ENCODE results near the gene ATXN7. TPM values are rescaled to one million over a fixed set of nuclear protein-coding genes. Genes with fewer than 3 reads are reported as not detected.

ATXN7 gene
- total RNA-seq, 2 experiments from 2014 or later = 15.2 to 35.2 TPM

GRCh38 chr3:63942528-63942927, 78.9 kb downstream of the ATXN7 start:
- Histone ChIP-seq H3K27ac (ENCODE audit: low read depth, low read length, poor library complexity, severe bottlenecking) (no peak overlapping the region), H3K9me3 (ENCODE audit: low read length) (no peaks in the 10 kb centered on the region), H2AFZ (ENCODE audit: low read length) (no peak overlapping the region), H3K36me3 (ENCODE audit: insufficient read depth, low read length) (peaks cover 58% of the 10 kb centered on the region), H3K9me2 (ENCODE audit: insufficient read depth, low read length) (no peaks in the 10 kb centered on the region), H3K4me1 (ENCODE audit: insufficient read depth, low read length, poor library complexity, severe bottlenecking) (peaks cover 10% of the 10 kb centered on the region), H4K20me1 (ENCODE audit: insufficient read depth, low read length) (peaks cover 4% of the 10 kb centered on the region; the same call in 1 of the 2 replicates), H3K4me3 (ENCODE audit: low read depth, low read length, poor library complexity, severe bottlenecking) (no peak overlapping the region), H3K4me2 (ENCODE audit: low read length) (no peak overlapping the region), H3K79me2 (ENCODE audit: insufficient read depth, low read depth, low read length) (peaks cover 20% of the 10 kb centered on the region; the same call in 1 of the 2 replicates)
- BruUV-seq (replicated peaks) = no TSS peak
- ChIA-PET CTCF (ENCODE audit: unreplicated experiment) (no interaction called here), POLR2A (no interaction called here)
- DNase-seq (ENCODE audit: low spot score) = no peak
- intact Hi-C loops (cut with micrococcal nuclease; ENCODE audit: unreplicated experiment) = no loop called here
- TF ChIP-seq, protein P1, sequence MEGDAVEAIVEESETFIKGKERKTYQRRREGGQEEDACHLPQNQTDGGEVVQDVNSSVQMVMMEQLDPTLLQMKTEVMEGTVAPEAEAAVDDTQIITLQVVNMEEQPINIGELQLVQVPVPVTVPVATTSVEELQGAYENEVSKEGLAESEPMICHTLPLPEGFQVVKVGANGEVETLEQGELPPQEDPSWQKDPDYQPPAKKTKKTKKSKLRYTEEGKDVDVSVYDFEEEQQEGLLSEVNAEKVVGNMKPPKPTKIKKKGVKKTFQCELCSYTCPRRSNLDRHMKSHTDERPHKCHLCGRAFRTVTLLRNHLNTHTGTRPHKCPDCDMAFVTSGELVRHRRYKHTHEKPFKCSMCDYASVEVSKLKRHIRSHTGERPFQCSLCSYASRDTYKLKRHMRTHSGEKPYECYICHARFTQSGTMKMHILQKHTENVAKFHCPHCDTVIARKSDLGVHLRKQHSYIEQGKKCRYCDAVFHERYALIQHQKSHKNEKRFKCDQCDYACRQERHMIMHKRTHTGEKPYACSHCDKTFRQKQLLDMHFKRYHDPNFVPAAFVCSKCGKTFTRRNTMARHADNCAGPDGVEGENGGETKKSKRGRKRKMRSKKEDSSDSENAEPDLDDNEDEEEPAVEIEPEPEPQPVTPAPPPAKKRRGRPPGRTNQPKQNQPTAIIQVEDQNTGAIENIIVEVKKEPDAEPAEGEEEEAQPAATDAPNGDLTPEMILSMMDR (conservative IDR thresholded peaks at IDR 0.05; ENCODE audit: low read length) = no peak
- no peak for TF ChIP-seq EZH2phosphoT487 (IDR thresholded peaks at IDR 0.05; ENCODE audit: borderline replicate concordance, low read depth, low read length)

DNA sequence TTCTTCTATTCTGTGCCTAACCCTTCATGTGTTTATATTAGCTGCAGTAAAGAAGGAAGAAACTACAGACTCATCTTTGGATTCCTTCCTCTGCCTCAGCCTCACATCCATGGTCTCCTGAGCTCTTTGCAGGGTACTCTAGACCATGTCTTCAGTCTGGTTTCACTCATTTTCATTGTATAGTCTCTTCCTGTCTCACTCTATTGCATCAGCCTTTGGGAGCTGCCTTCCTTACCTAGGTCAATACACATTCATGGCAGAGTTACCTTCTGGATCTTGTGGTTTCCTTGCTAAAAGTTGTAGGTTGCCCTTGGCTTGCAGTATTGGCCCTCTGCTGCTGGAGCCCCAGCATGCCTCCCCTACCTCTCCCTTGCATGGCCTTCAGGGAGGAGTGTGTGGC, 80.0 kb downstream of the ATXN7 start:
- H3K4me3 ChIP-seq (ENCODE audit: low read depth, low read length, poor library complexity, severe bottlenecking) = no peak overlapping the region
- H4K20me1 ChIP-seq (ENCODE audit: insufficient read depth, low read length) = no peaks in the 10 kb centered on the region
- no peak overlapping the region for H3K27ac ChIP-seq (ENCODE audit: low read depth, low read length, poor library complexity, severe bottlenecking)
- no TSS peak for BruUV-seq (replicated peaks)
- no peaks in the 10 kb centered on the region for H3K4me1 ChIP-seq (ENCODE audit: insufficient read depth, low read length, poor library complexity, severe bottlenecking)
- DNase-seq (ENCODE audit: low spot score) = no peak
- TF ChIP-seq EZH2phosphoT487 (IDR thresholded peaks at IDR 0.05; ENCODE audit: borderline replicate concordance, low read depth, low read length) = no peak
- TF ChIP-seq, protein P1 (conservative IDR thresholded peaks at IDR 0.05; ENCODE audit: low read length) = no peak
- ChIA-PET CTCF (ENCODE audit: unreplicated experiment) (no interaction called here), POLR2A (interaction anchor here (0.9 to 1.1 kb wide), 2 partner anchors 8 to 16 kb away, joined by 3 read pairs; no protein-coding TSS in a partner anchor)
- H2AFZ ChIP-seq (ENCODE audit: low read length) = no peak overlapping the region
- peaks cover 10% of the 10 kb centered on the region; the same call in 1 of the 2 replicates for H3K79me2 ChIP-seq (ENCODE audit: insufficient read depth, low read depth, low read length)
- H3K9me3 ChIP-seq (ENCODE audit: low read length) = no peaks in the 10 kb centered on the region
- peaks cover 57% of the 10 kb centered on the region for H3K36me3 ChIP-seq (ENCODE audit: insufficient read depth, low read length)
- H3K9me2 ChIP-seq (ENCODE audit: insufficient read depth, low read length) = no peaks in the 10 kb centered on the region
- intact Hi-C loops (cut with micrococcal nuclease; ENCODE audit: unreplicated experiment) = no loop called here
- no peak overlapping the region for H3K4me2 ChIP-seq (ENCODE audit: low read length)

DNA sequence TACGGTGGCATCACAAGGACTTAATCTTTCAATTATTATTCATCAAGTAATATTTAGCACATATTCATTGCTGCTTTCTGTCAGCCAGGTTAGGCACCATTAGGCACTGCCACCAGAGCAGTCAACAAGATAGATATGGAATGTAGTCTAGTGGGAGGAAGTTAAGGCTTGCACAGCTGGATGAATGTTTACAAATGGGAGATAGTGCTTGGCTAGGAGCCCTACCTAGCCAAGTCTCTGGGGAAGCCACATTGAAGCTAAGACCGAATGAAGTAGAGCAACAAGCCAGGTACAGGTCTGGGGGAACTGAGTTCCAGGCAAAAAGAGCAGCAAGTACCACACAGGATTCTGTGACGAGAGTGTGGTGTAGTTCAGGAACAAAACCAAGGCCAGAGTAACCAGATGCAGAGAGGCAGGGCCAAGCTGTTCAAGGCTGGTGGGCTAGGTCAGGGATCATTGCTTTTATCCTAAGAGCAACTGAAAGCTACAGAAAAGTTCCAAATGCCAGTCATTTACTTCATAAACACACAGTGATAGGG, 82.0 kb downstream of the ATXN7 start:
- no peak overlapping the region for H2AFZ ChIP-seq (ENCODE audit: low read length)
- intact Hi-C loops (cut with micrococcal nuclease; ENCODE audit: unreplicated experiment) = no loop called here
- H3K4me2 ChIP-seq (ENCODE audit: low read length) = no peak overlapping the region
- H3K4me3 ChIP-seq (ENCODE audit: low read depth, low read length, poor library complexity, severe bottlenecking) = no peak overlapping the region
- H3K9me3 ChIP-seq (ENCODE audit: low read length) = no peaks in the 10 kb centered on the region
- H3K79me2 ChIP-seq (ENCODE audit: insufficient read depth, low read depth, low read length) = no peaks in the 10 kb centered on the region; the same call in 1 of the 2 replicates
- no peak for DNase-seq (ENCODE audit: low spot score)
- H3K4me1 ChIP-seq (ENCODE audit: insufficient read depth, low read length, poor library complexity, severe bottlenecking) = no peaks in the 10 kb centered on the region
- peaks cover 52% of the 10 kb centered on the region for H3K36me3 ChIP-seq (ENCODE audit: insufficient read depth, low read length)
- no peak overlapping the region for H3K27ac ChIP-seq (ENCODE audit: low read depth, low read length, poor library complexity, severe bottlenecking)
- no peak for TF ChIP-seq EZH2phosphoT487 (IDR thresholded peaks at IDR 0.05; ENCODE audit: borderline replicate concordance, low read depth, low read length)
- TF ChIP-seq, protein P1 (conservative IDR thresholded peaks at IDR 0.05; ENCODE audit: low read length) = no peak
- no peaks in the 10 kb centered on the region for H4K20me1 ChIP-seq (ENCODE audit: insufficient read depth, low read length)
- no TSS peak for BruUV-seq (replicated peaks)
- no peaks in the 10 kb centered on the region for H3K9me2 ChIP-seq (ENCODE audit: insufficient read depth, low read length)
- POLR2A ChIA-PET = no interaction called here
- CTCF ChIA-PET (ENCODE audit: unreplicated experiment) = no interaction called here

Measured in OCI-LY7 (cell line).